Measurements from ENCODE around the gene KCTD17.
"Not testable (repeated sequence)": the region's sequence is repeated elsewhere in the genome, so short reads cannot be mapped to it uniquely, and the experiment has no call there.

Gene KCTD17

GRCh38 chr22:37068859-37069258 is 17.3 kb downstream of the KCTD17 start:
- no peak for TF ChIP-seq CTCF (IDR thresholded peaks at IDR 0.05)
- Histone ChIP-seq H3K4me3 (no peak overlapping the region), H3K27ac (no peak overlapping the region)
- no peak for DNase-seq (ENCODE audit: low spot score)

- no peak for DNase-seq (ENCODE audit: low spot score)
- no peak for TF ChIP-seq CTCF (IDR thresholded peaks at IDR 0.05)
- H3K27ac ChIP-seq: no peak overlapping the region
- H3K4me3 ChIP-seq: no peak overlapping the region
Observed at GRCh38 chr22:37069319-37069718, 17.8 kb downstream of the KCTD17 start.

GRCh38 chr22:37069719-37070118 is 18.2 kb downstream of the KCTD17 start:
- DNase-seq (ENCODE audit: low spot score): no peak
- Histone ChIP-seq H3K27ac (no peak overlapping the region), H3K4me3 (no peak overlapping the region)
- TF ChIP-seq CTCF (IDR thresholded peaks at IDR 0.05): no peak

- no peak for TF ChIP-seq CTCF (IDR thresholded peaks at IDR 0.05)
- Histone ChIP-seq H3K4me3 (no peak overlapping the region), H3K27ac (no peak overlapping the region)
- no peak for DNase-seq (ENCODE audit: low spot score)
Observed at GRCh38 chr22:37070334-37070733, 18.8 kb downstream of the KCTD17 start.

GRCh38 chr22:37070744-37071143 is 19.2 kb downstream of the KCTD17 start:
- H3K27ac ChIP-seq: no peak overlapping the region
- no peak for DNase-seq (ENCODE audit: low spot score)
- no peak overlapping the region for H3K4me3 ChIP-seq
- TF ChIP-seq CTCF (IDR thresholded peaks at IDR 0.05): no peak

- not testable (repeated sequence) for H3K27ac ChIP-seq; DNase-seq (ENCODE audit: low spot score); H3K4me3 ChIP-seq
Observed at GRCh38 chr22:37071850-37072592, 20.5 kb downstream of the KCTD17 start.

- H3K4me3 ChIP-seq: no peak overlapping the region
- no peak overlapping the region for H3K27ac ChIP-seq
- DNase-seq (ENCODE audit: low spot score): no peak
- TF ChIP-seq CTCF (IDR thresholded peaks at IDR 0.05): no peak
Observed at GRCh38 chr22:37072673-37073072, 21.1 kb downstream of the KCTD17 start.

All from coronary artery (tissue), 2 donors.